K562 (cell line): ENCODE data around the gene ARAF. TPM values are rescaled to one million over a fixed set of nuclear protein-coding genes. Genes with fewer than 3 reads are reported as not detected.

Experiments used
- CREM ChIP-seq: IDR thresholded peaks from 2 replicates; pipeline ENCODE4 v1.6.1; 2014; ENCODE audit warnings: antibody characterized with exemption, low read depth
- CTBP1 ChIP-seq: fragments of 450-650 bp; IDR thresholded peaks from 2 replicates; pipeline ENCODE4 v1.6.1; 2016; ENCODE audit warnings: borderline replicate concordance
- E2F5 ChIP-seq: sonication (generic); formaldehyde crosslinking; IDR thresholded peaks from 2 replicates; pipeline ENCODE4 v1.8.0; 2022; ENCODE audit warnings: mild to moderate bottlenecking, missing genetic modification reagents
- ETV5 ChIP-seq: sonication (generic); formaldehyde crosslinking; IDR thresholded peaks from 2 replicates; pipeline ENCODE4 v1.4.0; 2020; ENCODE audit warnings: low read depth, mild to moderate bottlenecking, missing genetic modification reagents
- HSF4 ChIP-seq: fragments of 250-450 bp; sonication (Bioruptor Pico); IDR thresholded peaks from 2 replicates; pipeline ENCODE4 v2.1.2; 2022; ENCODE audit warnings: mild to moderate bottlenecking, moderate library complexity, borderline replicate concordance
- MAZ ChIP-seq, 2 experiments: fragments of 450-650 bp in 1 of 2; sonication (generic) in 1 of 2; formaldehyde crosslinking; IDR thresholded peaks in 1 of 2; conservative IDR thresholded peaks in 1 of 2; 2 replicates each; pipeline versions ENCODE4 v1.4.0 to v1.5.0; 2020; ENCODE audit warnings: mild to moderate bottlenecking in 1 of 2, missing genetic modification reagents in 1 of 2
- MEIS2 ChIP-seq: fragments of 450-650 bp; IDR thresholded peaks from 2 replicates; pipeline ENCODE4 v1.6.1; 2014; ENCODE audit warnings: mild to moderate bottlenecking; ENCODE audit not compliant: partially characterized antibody
- NFE2L1 ChIP-seq: fragments of 450-650 bp; IDR thresholded peaks from 2 replicates; pipeline ENCODE4 v1.6.1; 2016; ENCODE audit warnings: missing genetic modification characterization, low read depth, mild to moderate bottlenecking, missing compliant biosample characterization, moderate library complexity, borderline replicate concordance
- OTX1 ChIP-seq: fragments of 450-650 bp; formaldehyde crosslinking; IDR thresholded peaks from 2 replicates; pipeline ENCODE4 v1.4.0; 2022; ENCODE audit warnings: mild to moderate bottlenecking
- PATZ1 ChIP-seq: fragments of 250-450 bp; sonication (Bioruptor Pico); IDR thresholded peaks from 2 replicates; pipeline ENCODE4 v1.5.0; 2020; ENCODE audit warnings: mild to moderate bottlenecking, borderline replicate concordance
- POLR3A ChIP-seq: IDR thresholded peaks from 2 replicates; pipeline ENCODE4 v1.6.1; 2011; ENCODE audit warnings: borderline replicate concordance, mild to moderate bottlenecking, moderate library complexity; ENCODE audit not compliant: insufficient read length, insufficient read depth; ENCODE audit errors: extremely low read depth
- PPARD ChIP-seq: fragments of 250-450 bp; sonication (Bioruptor Pico); IDR thresholded peaks from 2 replicates; pipeline ENCODE4 v1.8.0; 2022; ENCODE audit warnings: inconsistent platforms, mild to moderate bottlenecking, moderate library complexity
- RAD51 ChIP-seq: fragments of 450-650 bp; IDR thresholded peaks from 2 replicates; pipeline ENCODE4 v1.7.1; 2016; ENCODE audit warnings: low read depth, mild to moderate bottlenecking, borderline replicate concordance
- RBFOX2 ChIP-seq: fragments of 200-400 bp; formaldehyde crosslinking; IDR thresholded peaks from 2 replicates; pipeline ENCODE4 v1.6.1; 2017; ENCODE audit warnings: low read depth, mild to moderate bottlenecking, low read length, moderate library complexity
- RCOR1 ChIP-seq, 2 experiments: IDR thresholded peaks; 2 replicates each; pipeline ENCODE4 v1.6.1; 2012; ENCODE audit warnings: low read depth in 2 of 2, low read length in 2 of 2, borderline replicate concordance in 1 of 2, improper control_type of control experiment in 1 of 2
- SLC30A9 ChIP-seq: fragments of 250-450 bp; sonication (Bioruptor Pico); IDR thresholded peaks from 2 replicates; pipeline ENCODE4 v1.8.0; 2022; ENCODE audit warnings: mild to moderate bottlenecking, moderate library complexity
- SRSF3 ChIP-seq: fragments of 200-400 bp; formaldehyde crosslinking; IDR thresholded peaks from 2 replicates; pipeline ENCODE4 v1.6.1; 2016; ENCODE audit warnings: mild to moderate bottlenecking, low read length, moderate library complexity; ENCODE audit not compliant: insufficient read depth
- STAT5A ChIP-seq: IDR thresholded peaks from 2 replicates; pipeline ENCODE4 v1.6.1; 2012; ENCODE audit warnings: low read length, inconsistent platforms, borderline replicate concordance
- TBL1XR1 ChIP-seq, 2 experiments: IDR thresholded peaks; 2 replicates each; pipeline ENCODE4 v1.6.1; 2012; ENCODE audit warnings: improper control_type of control experiment in 2 of 2, low read length in 2 of 2, mild to moderate bottlenecking in 1 of 2
- XRCC5 ChIP-seq: fragments of 200-400 bp; formaldehyde crosslinking; IDR thresholded peaks from 2 replicates; pipeline ENCODE4 v1.6.1; 2017; ENCODE audit warnings: low read depth, mild to moderate bottlenecking, low read length
- ZKSCAN8 ChIP-seq: fragments of 200-800 bp; sonication (Bioruptor generic); IDR thresholded peaks from 2 replicates; pipeline ENCODE4 v1.6.1; 2016; ENCODE audit warnings: missing genetic modification characterization, missing compliant biosample characterization
- ZNF282 ChIP-seq: sonication (generic); formaldehyde crosslinking; IDR thresholded peaks from 2 replicates; pipeline ENCODE4 v1.8.1; 2023; ENCODE audit warnings: missing genetic modification reagents
- ZNF316 ChIP-seq: fragments of 450-650 bp; IDR thresholded peaks from 2 replicates; pipeline ENCODE4 v1.6.1; 2016
- ZNF384 ChIP-seq: IDR thresholded peaks from 2 replicates; pipeline ENCODE4 v1.6.1; 2012; ENCODE audit warnings: low read depth, low read length, improper control_type of control experiment
- ZNF551 ChIP-seq: fragments of 250-450 bp; sonication (Bioruptor Pico); IDR thresholded peaks from 2 replicates; pipeline ENCODE4 v1.5.0; 2021; ENCODE audit warnings: mild to moderate bottlenecking, moderate library complexity
- ZZZ3 ChIP-seq: fragments of 450-650 bp; IDR thresholded peaks from 2 replicates; pipeline ENCODE4 v1.6.1; 2016; ENCODE audit warnings: antibody characterized with exemption, mild to moderate bottlenecking, moderate library complexity
- polyA plus RNA-seq, 8 experiments: library from polyadenylated mRNA; depleted of rRNA in 4 of 8; stranded (reverse) in 5 of 8; unstranded in 3 of 8; fragments of >200 nt; fragmentation: Nextera tagmentation in 2 of 8; fragmentation: Illumina TruSeq in 1 of 8; extraction: Ambion mirVana in 2 of 8; extraction: Trizol in 1 of 8; gene quantifications; 2 replicates each; pipeline versions ENCODE4 v1.2.1 to v1.2.3, GENCODE V29; 2011 to 2014; ENCODE audit warnings: inconsistent platforms in 1 of 8, missing spikeins in 1 of 8
- total RNA-seq, 7 experiments: library from RNA; depleted of rRNA in 6 of 7; stranded (reverse); fragments of >200 nt in 6 of 7; fragmentation: Illumina TruSeq in 2 of 7; extraction: Trizol in 2 of 7; gene quantifications; 2 replicates each; pipeline versions ENCODE4 v1.2.1 to v1.2.3, GENCODE V29; 2011 to 2021; ENCODE audit warnings: low replicate concordance in 1 of 7
- TF ChIP-seq, protein P1 (sequence below): fragments of 250-450 bp; sonication (Bioruptor Pico); IDR thresholded peaks from 2 replicates; pipeline ENCODE4 v1.9.0; 2021; ENCODE audit warnings: mild to moderate bottlenecking

The ARAF gene
- total and polyA plus RNA-seq, 9 of the 15 experiments (the other 6 are each of a cell fraction or from before 2014, with no cell fraction given) = 5.5 to 70.0 (median 29.4) TPM

DNA sequence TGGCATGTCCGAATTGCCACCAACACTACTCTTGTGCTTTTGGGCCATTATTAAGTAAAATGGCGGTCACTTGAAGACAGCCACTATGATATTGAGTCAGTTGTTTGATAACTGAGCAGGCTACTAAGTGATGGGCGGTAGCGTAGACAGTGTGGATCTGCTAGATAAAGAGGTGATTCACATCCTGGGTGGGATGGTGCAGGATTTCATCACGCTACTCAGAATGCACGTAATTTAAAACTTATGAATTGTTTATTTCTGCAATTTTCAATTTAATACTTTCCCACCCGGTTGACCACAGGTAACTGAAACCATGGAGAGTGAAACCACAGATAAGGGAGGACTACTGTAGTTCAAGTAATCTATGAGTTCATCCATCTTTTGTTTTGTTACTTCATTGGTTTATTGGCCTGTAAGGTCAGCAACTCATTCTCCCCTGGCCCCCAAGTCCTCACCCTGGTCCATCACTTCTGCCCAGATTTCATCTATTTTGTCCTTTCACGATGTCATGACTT lies 2.9 kb downstream of the ARAF start (continued):
- TF ChIP-seq MAZ (CRISPR knock-in tag; conservative IDR thresholded peaks at IDR 0.05 in 1 of 2, IDR thresholded peaks at IDR 0.05 in 1 of 2) = no peak
- no peak for TF ChIP-seq NFE2L1 (tag)
- TF ChIP-seq ZNF551 (CRISPR knock-in tag) = no peak
- no peak for TF ChIP-seq TBL1XR1 (IDR thresholded peaks at IDR 0.05; ENCODE audit: low read length in 2 of 2)
- TF ChIP-seq ZNF384 = no peak
- TF ChIP-seq ETV5 (CRISPR knock-in tag) = peak; percentile 89
- no peak for TF ChIP-seq RAD51
- TF ChIP-seq RBFOX2 = no peak; the same call in 1 of the 2 replicates
- no peak for TF ChIP-seq PPARD (CRISPR knock-in tag)
- TF ChIP-seq SLC30A9 (CRISPR knock-in tag) = no peak
- no peak for TF ChIP-seq ZZZ3
- no peak for TF ChIP-seq MEIS2
- no peak; the same call in 1 of the 2 replicates for TF ChIP-seq STAT5A
- TF ChIP-seq CTBP1 = 0 out of 2 replicates have a peak, but pooled peaks have one; percentile 19
- peak in 1 of 2 experiments; percentile 57; a peak in 1 of 4 replicates for TF ChIP-seq RCOR1 (IDR thresholded peaks at IDR 0.05; ENCODE audit: borderline replicate concordance in 1 of 2, low read depth in 2 of 2, low read length in 2 of 2)
- TF ChIP-seq HSF4 (CRISPR knock-in tag) = no peak
- TF ChIP-seq CREM = peak; percentile 62
- no peak for TF ChIP-seq ZNF282 (CRISPR knock-in tag)
- no peak for TF ChIP-seq PATZ1 (CRISPR knock-in tag)
- TF ChIP-seq XRCC5 = no peak
- no peak for TF ChIP-seq SRSF3
- TF ChIP-seq, protein P1, sequence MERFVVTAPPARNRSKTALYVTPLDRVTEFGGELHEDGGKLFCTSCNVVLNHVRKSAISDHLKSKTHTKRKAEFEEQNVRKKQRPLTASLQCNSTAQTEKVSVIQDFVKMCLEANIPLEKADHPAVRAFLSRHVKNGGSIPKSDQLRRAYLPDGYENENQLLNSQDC (CRISPR knock-in tag) = no peak
- no peak for TF ChIP-seq E2F5 (CRISPR knock-in tag)
- TF ChIP-seq OTX1 (CRISPR knock-in tag) = no peak
- TF ChIP-seq POLR3A = no peak
- TF ChIP-seq ZNF316 = no peak
- no peak for TF ChIP-seq ZKSCAN8
